ENCODE data around the gene SLC17A7. TPM values are rescaled to one million over a fixed set of nuclear protein-coding genes. Genes with fewer than 3 reads are reported as not detected.

SLC17A7 gene
- total and polyA plus RNA-seq, 9 of the 15 experiments (the other 6 are each of a cell fraction or from before 2014, with no cell fraction given), result 1.1 to 15.7 (median 2.4) TPM

- no peak for TF ChIP-seq RBM14 (IDR thresholded peaks at IDR 0.05; ENCODE audit: borderline replicate concordance, insufficient read depth, low read depth, low read length)
- TF ChIP-seq, protein P1, sequence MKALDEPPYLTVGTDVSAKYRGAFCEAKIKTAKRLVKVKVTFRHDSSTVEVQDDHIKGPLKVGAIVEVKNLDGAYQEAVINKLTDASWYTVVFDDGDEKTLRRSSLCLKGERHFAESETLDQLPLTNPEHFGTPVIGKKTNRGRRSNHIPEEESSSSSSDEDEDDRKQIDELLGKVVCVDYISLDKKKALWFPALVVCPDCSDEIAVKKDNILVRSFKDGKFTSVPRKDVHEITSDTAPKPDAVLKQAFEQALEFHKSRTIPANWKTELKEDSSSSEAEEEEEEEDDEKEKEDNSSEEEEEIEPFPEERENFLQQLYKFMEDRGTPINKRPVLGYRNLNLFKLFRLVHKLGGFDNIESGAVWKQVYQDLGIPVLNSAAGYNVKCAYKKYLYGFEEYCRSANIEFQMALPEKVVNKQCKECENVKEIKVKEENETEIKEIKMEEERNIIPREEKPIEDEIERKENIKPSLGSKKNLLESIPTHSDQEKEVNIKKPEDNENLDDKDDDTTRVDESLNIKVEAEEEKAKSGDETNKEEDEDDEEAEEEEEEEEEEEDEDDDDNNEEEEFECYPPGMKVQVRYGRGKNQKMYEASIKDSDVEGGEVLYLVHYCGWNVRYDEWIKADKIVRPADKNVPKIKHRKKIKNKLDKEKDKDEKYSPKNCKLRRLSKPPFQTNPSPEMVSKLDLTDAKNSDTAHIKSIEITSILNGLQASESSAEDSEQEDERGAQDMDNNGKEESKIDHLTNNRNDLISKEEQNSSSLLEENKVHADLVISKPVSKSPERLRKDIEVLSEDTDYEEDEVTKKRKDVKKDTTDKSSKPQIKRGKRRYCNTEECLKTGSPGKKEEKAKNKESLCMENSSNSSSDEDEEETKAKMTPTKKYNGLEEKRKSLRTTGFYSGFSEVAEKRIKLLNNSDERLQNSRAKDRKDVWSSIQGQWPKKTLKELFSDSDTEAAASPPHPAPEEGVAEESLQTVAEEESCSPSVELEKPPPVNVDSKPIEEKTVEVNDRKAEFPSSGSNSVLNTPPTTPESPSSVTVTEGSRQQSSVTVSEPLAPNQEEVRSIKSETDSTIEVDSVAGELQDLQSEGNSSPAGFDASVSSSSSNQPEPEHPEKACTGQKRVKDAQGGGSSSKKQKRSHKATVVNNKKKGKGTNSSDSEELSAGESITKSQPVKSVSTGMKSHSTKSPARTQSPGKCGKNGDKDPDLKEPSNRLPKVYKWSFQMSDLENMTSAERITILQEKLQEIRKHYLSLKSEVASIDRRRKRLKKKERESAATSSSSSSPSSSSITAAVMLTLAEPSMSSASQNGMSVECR (CRISPR knock-in tag; IDR thresholded peaks at IDR 0.05), result peak; percentile 72
- no peak for TF ChIP-seq KAT8 (IDR thresholded peaks at IDR 0.05; ENCODE audit: low read depth)
- no peak for TF ChIP-seq RHOXF2B (CRISPR knock-in tag; conservative IDR thresholded peaks at IDR 0.05)
- TF ChIP-seq ZNF24 (IDR thresholded peaks at IDR 0.05), result no peak
- no peak for TF ChIP-seq NFXL1 (CRISPR knock-in tag; IDR thresholded peaks at IDR 0.05)
- no peak for TF ChIP-seq MED1 (CRISPR knock-in tag; IDR thresholded peaks at IDR 0.05; ENCODE audit: borderline replicate concordance)
- TF ChIP-seq, protein P2, sequence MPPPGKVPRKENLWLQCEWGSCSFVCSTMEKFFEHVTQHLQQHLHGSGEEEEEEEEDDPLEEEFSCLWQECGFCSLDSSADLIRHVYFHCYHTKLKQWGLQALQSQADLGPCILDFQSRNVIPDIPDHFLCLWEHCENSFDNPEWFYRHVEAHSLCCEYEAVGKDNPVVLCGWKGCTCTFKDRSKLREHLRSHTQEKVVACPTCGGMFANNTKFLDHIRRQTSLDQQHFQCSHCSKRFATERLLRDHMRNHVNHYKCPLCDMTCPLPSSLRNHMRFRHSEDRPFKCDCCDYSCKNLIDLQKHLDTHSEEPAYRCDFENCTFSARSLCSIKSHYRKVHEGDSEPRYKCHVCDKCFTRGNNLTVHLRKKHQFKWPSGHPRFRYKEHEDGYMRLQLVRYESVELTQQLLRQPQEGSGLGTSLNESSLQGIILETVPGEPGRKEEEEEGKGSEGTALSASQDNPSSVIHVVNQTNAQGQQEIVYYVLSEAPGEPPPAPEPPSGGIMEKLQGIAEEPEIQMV (tag; conservative IDR thresholded peaks at IDR 0.05; ENCODE audit: low read depth), result no peak
- TF ChIP-seq, protein P3, sequence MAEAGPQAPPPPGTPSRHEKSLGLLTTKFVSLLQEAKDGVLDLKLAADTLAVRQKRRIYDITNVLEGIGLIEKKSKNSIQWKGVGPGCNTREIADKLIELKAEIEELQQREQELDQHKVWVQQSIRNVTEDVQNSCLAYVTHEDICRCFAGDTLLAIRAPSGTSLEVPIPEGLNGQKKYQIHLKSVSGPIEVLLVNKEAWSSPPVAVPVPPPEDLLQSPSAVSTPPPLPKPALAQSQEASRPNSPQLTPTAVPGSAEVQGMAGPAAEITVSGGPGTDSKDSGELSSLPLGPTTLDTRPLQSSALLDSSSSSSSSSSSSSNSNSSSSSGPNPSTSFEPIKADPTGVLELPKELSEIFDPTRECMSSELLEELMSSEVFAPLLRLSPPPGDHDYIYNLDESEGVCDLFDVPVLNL (CRISPR knock-in tag; IDR thresholded peaks at IDR 0.05; ENCODE audit: low read depth), result no peak
- no peak for TF ChIP-seq TCF3 (CRISPR knock-in tag; IDR thresholded peaks at IDR 0.05)
- 0 out of 2 replicates have a peak, but pooled peaks have one; percentile 15 for TF ChIP-seq SIN3B (IDR thresholded peaks at IDR 0.05; ENCODE audit: low read depth)
- no peak for TF ChIP-seq XRCC3 (IDR thresholded peaks at IDR 0.05)
- 0 out of 2 replicates have a peak, but pooled peaks have one; percentile 34 for TF ChIP-seq ZNF232 (CRISPR knock-in tag; IDR thresholded peaks at IDR 0.05)
- no peak for TF ChIP-seq RNF2 (IDR thresholded peaks at IDR 0.05)
- TF ChIP-seq, protein P4, sequence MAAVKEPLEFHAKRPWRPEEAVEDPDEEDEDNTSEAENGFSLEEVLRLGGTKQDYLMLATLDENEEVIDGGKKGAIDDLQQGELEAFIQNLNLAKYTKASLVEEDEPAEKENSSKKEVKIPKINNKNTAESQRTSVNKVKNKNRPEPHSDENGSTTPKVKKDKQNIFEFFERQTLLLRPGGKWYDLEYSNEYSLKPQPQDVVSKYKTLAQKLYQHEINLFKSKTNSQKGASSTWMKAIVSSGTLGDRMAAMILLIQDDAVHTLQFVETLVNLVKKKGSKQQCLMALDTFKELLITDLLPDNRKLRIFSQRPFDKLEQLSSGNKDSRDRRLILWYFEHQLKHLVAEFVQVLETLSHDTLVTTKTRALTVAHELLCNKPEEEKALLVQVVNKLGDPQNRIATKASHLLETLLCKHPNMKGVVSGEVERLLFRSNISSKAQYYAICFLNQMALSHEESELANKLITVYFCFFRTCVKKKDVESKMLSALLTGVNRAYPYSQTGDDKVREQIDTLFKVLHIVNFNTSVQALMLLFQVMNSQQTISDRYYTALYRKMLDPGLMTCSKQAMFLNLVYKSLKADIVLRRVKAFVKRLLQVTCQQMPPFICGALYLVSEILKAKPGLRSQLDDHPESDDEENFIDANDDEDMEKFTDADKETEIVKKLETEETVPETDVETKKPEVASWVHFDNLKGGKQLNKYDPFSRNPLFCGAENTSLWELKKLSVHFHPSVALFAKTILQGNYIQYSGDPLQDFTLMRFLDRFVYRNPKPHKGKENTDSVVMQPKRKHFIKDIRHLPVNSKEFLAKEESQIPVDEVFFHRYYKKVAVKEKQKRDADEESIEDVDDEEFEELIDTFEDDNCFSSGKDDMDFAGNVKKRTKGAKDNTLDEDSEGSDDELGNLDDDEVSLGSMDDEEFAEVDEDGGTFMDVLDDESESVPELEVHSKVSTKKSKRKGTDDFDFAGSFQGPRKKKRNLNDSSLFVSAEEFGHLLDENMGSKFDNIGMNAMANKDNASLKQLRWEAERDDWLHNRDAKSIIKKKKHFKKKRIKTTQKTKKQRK (IDR thresholded peaks at IDR 0.05; ENCODE audit: borderline replicate concordance, low read depth, low read length), result no peak
- TF ChIP-seq FOXK1 (CRISPR knock-in tag; IDR thresholded peaks at IDR 0.05; ENCODE audit: borderline replicate concordance), result no peak
- TF ChIP-seq ZNF324 (CRISPR knock-in tag; IDR thresholded peaks at IDR 0.05), result no peak
- no peak for TF ChIP-seq SLC30A9 (CRISPR knock-in tag; IDR thresholded peaks at IDR 0.05)
- no peak for TF ChIP-seq ZEB2 (IDR thresholded peaks at IDR 0.05)
These were observed 32.7 kb upstream of the SLC17A7 start, which contains the start of gene FLT3LG (continued) for GRCh38 chr19:49473868-49474541.
